ENCODE results near the gene ATP6V0B. TPM values are rescaled to one million over a fixed set of nuclear protein-coding genes. Genes with fewer than 3 reads are reported as not detected.
A peak's percentile ranks its signal among the peaks of the same experiment; 100 is the strongest.

ATP6V0B gene
- total and polyA plus RNA-seq, 2 of the 13 experiments (the other 11 are each of a cell fraction or from before 2014, with no cell fraction given): 157 to 161 TPM

GRCh38 chr1:43991476-43992231 is 16.9 kb downstream of the ATP6V0B start, which contains the start of gene CCDC24 (continued):
- TF ChIP-seq SNRNP70 (IDR thresholded peaks at IDR 0.05; ENCODE audit: low read depth, low read length) (no peak), SATB2 (CRISPR knock-in tag; IDR thresholded peaks at IDR 0.05) (no peak), ZNF574 (CRISPR knock-in tag; IDR thresholded peaks at IDR 0.05) (peak; percentile 54), ZFP91 (CRISPR knock-in tag; IDR thresholded peaks at IDR 0.05; ENCODE audit: borderline replicate concordance) (peak; percentile 77; the same call in 1 of the 2 replicates), KLF12 (CRISPR knock-in tag; IDR thresholded peaks at IDR 0.05; ENCODE audit: borderline replicate concordance) (peak; percentile 48; the same call in 1 of the 2 replicates), ZNF44 (CRISPR knock-in tag; IDR thresholded peaks at IDR 0.05) (no peak; the same call in 1 of the 2 replicates), ZSCAN20 (CRISPR knock-in tag; IDR thresholded peaks at IDR 0.05; ENCODE audit: borderline replicate concordance) (no peak), KLF11 (CRISPR knock-in tag; IDR thresholded peaks at IDR 0.05) (no peak), ZBTB39 (CRISPR knock-in tag; IDR thresholded peaks at IDR 0.05) (no peak), ZBTB49 (CRISPR knock-in tag; IDR thresholded peaks at IDR 0.05; ENCODE audit: borderline replicate concordance) (no peak), ZNF770 (CRISPR knock-in tag; IDR thresholded peaks at IDR 0.05) (no peak), ZNF343 (CRISPR knock-in tag; IDR thresholded peaks at IDR 0.05) (peak; percentile 89; the same call in 1 of the 2 replicates), ZNF776 (CRISPR knock-in tag; IDR thresholded peaks at IDR 0.05) (peak; percentile 55; the same call in 1 of the 2 replicates), ZNF543 (CRISPR knock-in tag; IDR thresholded peaks at IDR 0.05) (peak; percentile 87), ZNF503 (CRISPR knock-in tag; IDR thresholded peaks at IDR 0.05) (no peak)

All from HepG2 (cell line).